ENCODE data around the gene MAP2K3.
"Not testable (repeated sequence)": the region's sequence is repeated elsewhere in the genome, so short reads cannot be mapped to it uniquely, and the experiment has no call there.

MAP2K3 gene

DNA sequence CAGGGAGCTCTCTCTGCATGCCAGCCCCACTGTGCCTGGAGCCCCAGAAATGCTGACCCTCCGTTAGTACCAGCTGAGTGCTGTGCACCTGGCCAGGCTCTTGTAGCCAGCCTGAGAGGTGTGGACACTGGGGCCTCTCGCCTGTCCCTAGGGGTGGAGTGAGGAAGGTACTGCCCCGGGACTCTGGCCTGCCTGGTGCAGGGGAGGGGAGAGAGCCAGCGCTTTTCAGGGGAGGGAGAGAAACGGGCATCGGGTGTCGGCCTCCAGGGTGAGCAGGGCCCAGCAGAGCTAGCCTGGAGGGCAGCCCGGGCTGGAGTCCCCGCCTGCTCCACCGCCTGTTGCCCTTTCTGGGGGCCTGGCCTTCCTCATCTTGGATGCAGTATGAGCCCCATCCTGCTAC is 13.1 kb downstream of the MAP2K3 start:
- DNase-seq = no peak

- DNase-seq = no peak
Observed at GRCh38 chr17:21298056-21298982, 13.8 kb downstream of the MAP2K3 start.

- DNase-seq = no peak
Observed at GRCh38 chr17:21298983-21299519, 14.5 kb downstream of the MAP2K3 start.

DNA sequence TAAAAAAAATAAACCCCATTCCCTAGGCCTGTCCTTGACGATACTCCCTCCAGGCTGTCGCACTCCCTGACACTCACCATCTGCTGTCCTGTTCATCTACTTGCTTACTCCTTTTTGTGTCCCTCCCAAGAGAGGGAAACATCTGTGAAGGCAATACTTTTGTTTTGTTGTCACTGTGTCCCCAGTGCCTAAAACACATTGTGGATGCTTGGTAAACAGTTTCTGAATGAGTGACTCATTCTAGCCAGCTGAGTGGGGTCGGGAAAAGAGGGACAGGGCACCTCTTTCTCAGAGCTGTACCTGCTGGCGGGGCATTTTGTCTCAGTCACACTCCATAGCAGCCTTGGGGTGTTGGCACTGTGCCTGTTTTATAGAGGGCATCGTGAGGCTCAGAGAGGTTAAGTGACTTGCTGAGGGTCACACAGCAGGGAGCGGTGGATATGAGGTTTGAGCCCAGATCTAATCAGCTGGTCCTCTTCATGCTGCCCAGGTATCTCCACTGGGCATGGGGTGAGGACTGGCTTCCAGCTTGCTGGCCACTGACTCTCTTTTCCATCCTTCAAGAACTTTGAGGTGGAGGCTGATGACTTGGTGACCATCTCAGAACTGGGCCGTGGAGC is 15.6 kb downstream of the MAP2K3 start:
- DNase-seq = no peak

DNA sequence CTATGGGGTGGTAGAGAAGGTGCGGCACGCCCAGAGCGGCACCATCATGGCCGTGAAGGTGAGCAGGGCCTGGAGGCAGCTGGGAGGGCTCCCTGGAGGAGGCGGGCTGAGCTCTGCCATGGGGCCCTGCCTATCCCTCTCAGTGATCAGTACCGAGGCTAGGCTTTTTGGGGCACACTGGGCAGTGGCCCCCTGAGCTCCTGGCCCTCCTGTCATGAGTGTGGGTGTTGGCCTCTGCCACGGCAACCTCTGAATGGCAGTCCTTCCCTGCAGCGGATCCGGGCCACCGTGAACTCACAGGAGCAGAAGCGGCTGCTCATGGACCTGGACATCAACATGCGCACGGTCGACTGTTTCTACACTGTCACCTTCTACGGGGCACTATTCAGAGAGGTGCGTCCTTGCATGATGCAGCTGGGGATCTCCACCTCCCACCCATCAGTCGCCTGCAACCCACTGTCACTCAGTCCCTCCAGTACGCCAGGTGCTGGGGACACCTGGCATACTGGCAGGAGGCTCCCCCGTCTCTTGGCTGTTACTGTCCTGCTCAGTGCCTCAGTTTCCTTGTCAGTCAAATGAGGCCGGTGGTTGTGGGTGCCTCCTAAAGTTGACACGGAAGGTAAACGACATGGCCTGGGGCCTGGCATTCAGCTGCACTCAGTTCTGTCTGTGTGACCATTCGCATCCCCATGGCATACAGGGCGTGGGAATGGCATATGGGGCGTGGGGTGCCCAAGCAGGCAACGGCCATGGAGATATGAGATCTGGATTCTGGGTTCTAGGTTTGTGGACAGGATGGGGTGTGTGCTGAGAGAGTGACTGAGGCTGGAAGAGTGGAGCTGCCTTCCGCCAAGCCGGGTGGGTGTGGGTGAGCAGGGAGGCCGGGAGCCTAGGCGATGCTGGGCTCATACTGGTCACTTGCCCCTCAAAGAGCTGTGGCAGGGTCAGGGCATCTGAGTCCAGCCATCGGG is 16.4 kb downstream of the MAP2K3 start:
- no peak for DNase-seq

- no peak for DNase-seq
Observed at GRCh38 chr17:21301593-21302550, 17.4 kb downstream of the MAP2K3 start.

DNA sequence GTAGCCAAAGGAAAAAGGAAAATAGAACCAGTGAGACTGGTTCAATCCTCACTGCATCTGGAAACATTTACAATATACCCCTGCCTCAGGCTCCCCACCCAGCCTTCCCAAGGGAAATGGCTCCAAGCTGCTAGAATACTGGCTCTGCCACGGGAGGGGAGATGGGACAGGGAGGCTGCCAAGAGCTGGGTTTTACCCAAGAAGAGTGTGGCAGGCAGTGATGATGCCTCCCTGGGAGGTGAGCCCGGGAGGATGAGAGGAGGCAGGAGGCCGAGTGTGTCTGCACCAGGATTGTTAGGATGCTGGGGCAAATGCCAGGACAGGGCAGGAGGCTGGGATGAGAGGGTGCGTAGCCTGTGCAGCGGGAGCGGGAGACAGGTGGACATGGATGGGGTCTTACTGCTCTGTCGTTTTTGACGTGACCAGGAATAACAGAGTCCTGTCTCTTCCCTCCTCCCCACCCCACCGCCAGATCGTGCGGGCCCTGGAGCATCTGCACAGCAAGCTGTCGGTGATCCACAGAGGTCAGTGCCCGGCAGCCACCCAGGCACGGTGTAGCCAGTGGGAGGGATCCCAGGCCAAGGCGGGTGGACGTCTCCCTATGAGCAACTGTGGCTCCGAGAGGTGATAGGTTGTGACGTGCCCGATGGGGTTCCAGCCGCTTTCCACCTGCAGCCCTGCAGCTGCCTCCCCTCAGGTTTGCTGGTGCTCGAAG is 18.4 kb downstream of the MAP2K3 start:
- DNase-seq = no peak

- no peak for DNase-seq
Observed at GRCh38 chr17:21303441-21304065, 19.0 kb downstream of the MAP2K3 start.

GRCh38 chr17:21304091-21304490 is 19.6 kb downstream of the MAP2K3 start:
- DNase-seq = no peak

DNA sequence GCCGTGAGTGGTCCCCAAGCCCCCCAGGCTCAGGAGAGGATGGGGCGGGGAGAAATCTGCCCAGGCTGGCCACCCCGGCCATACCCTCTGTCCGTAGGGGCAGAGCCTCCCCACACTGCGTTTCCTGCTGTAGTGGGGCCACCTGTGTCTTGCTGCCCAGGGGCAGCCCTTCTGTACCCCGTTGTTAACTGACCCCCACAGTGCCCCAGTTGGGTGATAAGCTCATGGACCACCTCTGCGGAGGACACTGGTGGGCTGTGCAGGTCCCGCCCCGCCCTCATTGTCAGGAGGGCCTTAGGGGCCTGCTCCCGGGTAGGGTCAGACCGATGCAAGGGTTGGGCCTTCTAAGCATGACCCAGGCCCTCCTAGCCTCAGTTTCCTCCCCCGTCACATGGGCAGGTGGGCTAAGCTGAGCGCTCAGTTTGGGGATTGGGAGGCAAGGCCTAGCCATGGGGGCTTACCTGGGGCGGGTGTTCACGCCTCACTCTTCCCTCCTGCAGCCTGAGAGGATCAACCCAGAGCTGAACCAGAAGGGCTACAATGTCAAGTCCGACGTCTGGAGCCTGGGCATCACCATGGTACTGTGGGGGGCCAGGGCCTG is 20.1 kb downstream of the MAP2K3 start:
- not testable (repeated sequence) for DNase-seq

DNA sequence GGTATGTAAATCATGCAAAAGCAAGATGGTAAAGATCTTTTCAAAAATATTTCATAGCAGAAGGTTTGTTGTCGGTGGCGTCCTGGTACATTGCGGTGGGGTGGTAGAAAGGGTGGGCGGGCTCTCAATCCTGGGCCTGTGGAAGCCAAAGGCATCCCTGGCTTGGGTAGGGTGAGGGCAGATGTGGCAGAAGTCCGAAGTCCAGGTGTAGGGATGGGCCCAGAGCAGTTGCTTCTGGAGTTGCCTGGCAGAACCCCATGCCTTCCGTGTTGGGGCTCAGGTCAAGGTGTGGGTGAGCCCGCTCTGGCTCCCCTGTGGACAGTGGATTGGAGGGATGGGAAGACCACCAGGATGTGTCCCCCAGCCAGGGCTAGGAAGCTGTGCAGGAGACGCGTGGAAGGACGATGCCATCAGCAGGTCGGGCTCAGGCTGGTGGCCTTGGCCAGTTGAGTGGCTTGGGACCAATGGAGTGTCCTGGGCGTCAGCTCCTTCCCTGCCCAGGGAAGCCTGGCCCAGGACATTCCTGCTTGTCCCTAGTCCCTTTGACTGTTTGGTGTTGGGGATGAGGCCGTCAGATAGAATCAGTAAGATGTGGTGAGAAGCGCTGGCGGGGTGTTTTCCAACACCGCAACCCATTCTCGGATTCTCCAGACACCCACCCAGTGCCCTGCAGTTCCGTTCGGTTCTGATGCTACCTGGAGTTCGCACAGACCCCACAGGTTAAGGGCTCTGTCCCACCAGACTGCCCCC is 21.1 kb downstream of the MAP2K3 start:
- peak in 1 of 2 donors; percentile 0 for DNase-seq

- peak in 1 of 2 donors; percentile 0 for DNase-seq
Observed at GRCh38 chr17:21306611-21307272, 22.2 kb downstream of the MAP2K3 start.

DNA sequence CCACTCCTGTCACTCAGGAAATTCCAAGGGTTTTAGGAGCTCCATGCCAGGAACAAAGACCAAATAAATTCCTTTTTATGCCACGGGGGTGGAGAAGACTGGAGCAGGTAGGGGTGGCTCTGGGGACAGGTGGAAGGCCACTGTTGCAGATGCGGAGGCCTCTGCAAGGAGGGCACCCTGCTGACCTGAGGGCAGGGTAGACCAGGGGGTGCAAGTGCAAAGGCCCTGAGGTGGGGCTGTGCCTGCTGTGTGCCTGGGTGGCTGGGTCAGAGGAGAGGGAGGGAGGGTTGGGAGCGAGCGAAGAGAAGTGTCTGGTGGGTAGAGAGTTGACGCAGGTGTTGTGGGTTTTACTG is 22.7 kb downstream of the MAP2K3 start:
- DNase-seq = not testable (repeated sequence)

DNA sequence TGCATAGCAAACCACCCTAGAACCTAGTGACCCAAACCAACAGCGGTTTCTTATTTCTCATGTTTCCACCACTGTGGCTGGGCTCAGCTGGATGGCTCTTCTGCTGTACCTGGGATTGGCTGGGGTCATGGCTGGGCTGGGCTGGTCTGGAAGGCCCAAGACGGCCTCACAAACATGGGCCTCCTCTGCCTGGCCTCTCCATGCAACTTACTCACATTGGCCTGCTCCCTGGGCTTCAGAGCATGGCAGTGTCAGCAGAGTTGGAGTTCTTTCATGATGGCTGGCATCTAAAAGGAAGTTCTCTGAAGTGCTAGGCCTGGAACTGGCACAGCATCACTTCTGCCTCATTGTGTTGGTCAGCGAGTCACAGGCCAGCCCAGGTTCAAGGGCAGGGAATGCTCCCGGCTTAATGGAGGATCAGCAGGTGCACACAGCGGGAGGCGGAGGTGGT is 24.4 kb downstream of the MAP2K3 start:
- not testable (repeated sequence) for DNase-seq

- DNase-seq = not testable (repeated sequence)
Observed at GRCh38 chr17:21310061-21310765, 25.7 kb downstream of the MAP2K3 start.

DNA sequence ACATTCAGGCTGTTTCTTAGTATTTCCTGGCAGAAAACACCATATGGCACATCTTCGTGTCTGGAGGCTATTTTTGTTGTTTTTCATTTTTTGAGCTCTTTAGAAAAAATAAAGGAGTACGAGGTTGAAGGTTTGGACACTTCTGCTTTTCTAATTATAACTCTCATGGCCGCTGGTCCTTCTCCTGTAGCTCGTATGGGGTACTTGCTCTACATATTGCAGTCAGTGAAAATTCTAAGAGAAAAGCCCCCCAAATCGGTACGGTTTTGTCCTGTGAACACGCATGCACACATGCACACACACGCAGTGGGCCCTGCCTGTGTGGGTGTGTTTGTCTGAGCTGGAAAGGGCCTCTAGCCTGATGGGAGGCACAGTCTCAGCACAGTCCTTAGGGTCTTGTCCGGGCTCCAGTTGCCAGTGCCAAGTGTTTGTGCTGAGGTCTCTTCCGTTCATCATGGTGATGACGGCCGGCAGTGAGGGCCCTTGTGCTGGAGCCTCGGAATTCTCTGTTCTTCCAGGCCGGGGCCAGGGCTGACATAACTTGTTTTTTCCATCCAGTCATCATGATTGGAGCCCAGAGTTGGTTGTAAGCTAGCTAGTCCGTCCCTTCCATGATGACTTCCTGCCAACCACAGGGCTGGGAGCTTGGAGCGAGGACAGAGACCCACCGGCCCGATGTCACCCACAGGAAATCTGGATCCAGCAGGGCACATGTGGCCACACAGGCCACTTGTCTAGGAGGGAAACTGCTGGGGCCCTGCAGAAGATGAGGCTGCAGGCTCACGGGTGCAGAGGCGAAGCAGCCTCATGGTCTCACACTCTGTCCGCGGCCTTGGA is 26.5 kb downstream of the MAP2K3 start:
- not testable (repeated sequence) for DNase-seq

GRCh38 chr17:21313320-21313719 is 28.8 kb downstream of the MAP2K3 start:
- DNase-seq = no peak
